ENCODE results near the gene GFOD1.
"Not testable (repeated sequence)": the region's sequence is repeated elsewhere in the genome, so short reads cannot be mapped to it uniquely, and the experiment has no call there.

Gene GFOD1

GRCh38 chr6:13398421-13398994, 88.9 kb downstream of the GFOD1 start:
- DNase-seq = no peak

- no peak for DNase-seq
Measured at GRCh38 chr6:13398069-13398381, 89.4 kb downstream of the GFOD1 start.

GRCh38 chr6:13397359-13398068, 89.9 kb downstream of the GFOD1 start:
- no peak for DNase-seq

- no peak for DNase-seq
Measured at GRCh38 chr6:13396241-13396792, 91.1 kb downstream of the GFOD1 start.

GRCh38 chr6:13395272-13396237, 91.8 kb downstream of the GFOD1 start:
- DNase-seq = no peak

GRCh38 chr6:13392462-13392861, 94.9 kb downstream of the GFOD1 start:
- no peak for DNase-seq

GRCh38 chr6:13391537-13391936, 95.9 kb downstream of the GFOD1 start:
- DNase-seq = no peak

- no peak for DNase-seq
Measured at GRCh38 chr6:13390658-13391057, 96.7 kb downstream of the GFOD1 start.

- DNase-seq = not testable (repeated sequence)
Measured at GRCh38 chr6:13389237-13389636, 98.2 kb downstream of the GFOD1 start.

GRCh38 chr6:13388769-13389168, 98.6 kb downstream of the GFOD1 start:
- DNase-seq = not testable (repeated sequence)

- no peak for DNase-seq
Measured at GRCh38 chr6:13384966-13385365, 102.4 kb downstream of the GFOD1 start.

GRCh38 chr6:13384506-13384905, 102.9 kb downstream of the GFOD1 start:
- no peak for DNase-seq

- DNase-seq = no peak
Measured at GRCh38 chr6:13383328-13384163, 103.9 kb downstream of the GFOD1 start.

GRCh38 chr6:13380761-13381160, 106.6 kb downstream of the GFOD1 start:
- no peak for DNase-seq

GRCh38 chr6:13378669-13379590, 108.5 kb downstream of the GFOD1 start:
- no peak for DNase-seq

GRCh38 chr6:13377054-13377758, 110.2 kb downstream of the GFOD1 start:
- DNase-seq = no peak

GRCh38 chr6:13375360-13375878, 112.0 kb downstream of the GFOD1 start:
- peak; percentile 8 for DNase-seq

GRCh38 chr6:13373919-13374318, 113.5 kb downstream of the GFOD1 start:
- DNase-seq = no peak

- no peak for DNase-seq
Measured at GRCh38 chr6:13373488-13373886, 113.9 kb downstream of the GFOD1 start.

GRCh38 chr6:13372688-13373487, 114.5 kb downstream of the GFOD1 start:
- DNase-seq = no peak

All from activated gamma-delta T cell treated with Interleukin-2 at 50 U/mL for 16 hours (primary cell).